K562 (cell line): ENCODE results near the gene AVPR1B. TPM values are rescaled to one million over a fixed set of nuclear protein-coding genes. Genes with fewer than 3 reads are reported as not detected.

Experiments
- ATAC-seq: fragments of 200-7000 bp; cut with Tn5 transposase; 3 replicates; pipeline ENCODE4 v1.9.1; 2020; ENCODE audit warnings: moderate library complexity
- BruUV-seq: library from RNA; stranded (reverse); fragments of 400-500 nt; replicated peaks from 2 replicates; lab custom pipeline; 2021; lab: Mats Ljungman, UMichigan
- CTCF ChIA-PET: fragments of 300-600 bp; formaldehyde crosslinking; extraction: SDS; loops from one replicate; lab custom pipeline; 2021; ENCODE audit warnings: low intra/inter-chr PET ratio; lab: Yijun Ruan, JAX
- POLR2A ChIA-PET: fragments of 300-600, 350-650 bp; sonication (Branson Sonifier 250); formaldehyde crosslinking; extraction: SDS; loops from one replicate; lab custom pipeline; 2021; ENCODE audit warnings: antibody characterized with exemption, inconsistent platforms; lab: Yijun Ruan, JAX
- DNase-seq, 4 experiments: peaks; one replicate each; pipeline versions ENCODE4 v3.0.0 to v3.0.0-alpha.2; 2011 to 2018; ENCODE audit warnings: low spot score in 3 of 4, mixed read lengths in 3 of 4; ENCODE audit errors: extremely low read depth in 1 of 4
- FAIRE-seq: peaks from 2 replicates; lab custom pipeline; 2011; peaks lifted over from hg19 to GRCh38; lab: Jason Lieb, UNC
- H2AFZ ChIP-seq: 2 replicates; pipeline ENCODE4 v1.6.0; 2011; ENCODE audit warnings: low read depth, low read length, control low read depth, inconsistent platforms
- H3K27ac ChIP-seq: fragments of 200-600 bp; 3 replicates; pipeline ENCODE4 v1.8.0; 2011; ENCODE audit warnings: low read depth, mild to moderate bottlenecking, control low read depth, inconsistent platforms, low read length, moderate library complexity, mixed read lengths; ENCODE audit errors: extremely low read depth
- H3K27me3 ChIP-seq, 2 experiments: fragments of 300-600 bp in 1 of 2; 2 replicates in 1 of 2; 3 replicates in 1 of 2; pipeline versions ENCODE4 v1.6.0 to v1.8.0; 2011; ENCODE audit warnings: inconsistent platforms in 2 of 2, low read length in 2 of 2, mild to moderate bottlenecking in 1 of 2, mixed read lengths in 1 of 2, moderate library complexity in 1 of 2; ENCODE audit not compliant: control insufficient read depth in 2 of 2, insufficient read depth in 2 of 2
- H3K36me3 ChIP-seq: fragments of 300-600 bp; 3 replicates; pipeline ENCODE4 v1.8.0; 2011; ENCODE audit warnings: mild to moderate bottlenecking, low read length, inconsistent platforms; ENCODE audit not compliant: control insufficient read depth, insufficient read depth
- H3K4me1 ChIP-seq, 2 experiments: fragments of 200-600 bp in 1 of 2; replicated peaks in 1 of 2; 2 replicates in 1 of 2; 3 replicates in 1 of 2; pipeline versions ENCODE4 v1.5.1 to v1.8.0; 2011; ENCODE audit warnings: inconsistent platforms in 2 of 2, low read length in 2 of 2, mild to moderate bottlenecking in 1 of 2, mixed read lengths in 1 of 2, moderate library complexity in 1 of 2; ENCODE audit not compliant: control insufficient read depth in 2 of 2, insufficient read depth in 2 of 2
- H3K4me2 ChIP-seq: 2 replicates; pipeline ENCODE4 v1.6.1; 2011; ENCODE audit warnings: low read length, control low read depth, inconsistent platforms, mixed read lengths; ENCODE audit not compliant: insufficient read depth
- H3K4me3 ChIP-seq: fragments of 200-600 bp; sonication (generic), shearing (Covaris generic); 2 replicates; pipeline ENCODE4 v1.5.1; 2016; ENCODE audit warnings: control low read depth, inconsistent platforms
- H3K79me2 ChIP-seq: fragments of 200-600 bp; 3 replicates; pipeline ENCODE4 v1.8.0; 2011; ENCODE audit warnings: low read length, inconsistent platforms; ENCODE audit not compliant: control insufficient read depth, insufficient read depth
- H3K9ac ChIP-seq, 2 experiments: 2 replicates each; pipeline versions ENCODE4 v1.6.0 to v1.6.1; 2011; ENCODE audit warnings: low read depth in 2 of 2, low read length in 2 of 2, control low read depth in 1 of 2, inconsistent platforms in 1 of 2, mild to moderate bottlenecking in 1 of 2, mixed read lengths in 1 of 2; ENCODE audit not compliant: insufficient read depth in 1 of 2
- H3K9me1 ChIP-seq: one replicate; pipeline ENCODE4 v1.6.0; 2011; ENCODE audit warnings: inconsistent platforms, mild to moderate bottlenecking, low read length, moderate library complexity; ENCODE audit not compliant: control insufficient read depth, insufficient read depth
- H3K9me3 ChIP-seq: replicated peaks from 2 replicates; pipeline ENCODE4 v1.5.1; 2011; ENCODE audit warnings: low read depth, low read length, inconsistent platforms; ENCODE audit not compliant: control insufficient read depth, insufficient read depth
- H4K20me1 ChIP-seq: replicated peaks from 2 replicates; pipeline ENCODE4 v1.6.1; 2011; ENCODE audit warnings: low read length, inconsistent platforms, mixed read lengths; ENCODE audit not compliant: control insufficient read depth, insufficient read depth
- MAZ ChIP-seq, 2 experiments: fragments of 450-650 bp in 1 of 2; sonication (generic) in 1 of 2; formaldehyde crosslinking; IDR thresholded peaks in 1 of 2; conservative IDR thresholded peaks in 1 of 2; 2 replicates each; pipeline versions ENCODE4 v1.4.0 to v1.5.0; 2020; ENCODE audit warnings: mild to moderate bottlenecking in 1 of 2, missing genetic modification reagents in 1 of 2
- MXI1 ChIP-seq: IDR thresholded peaks from 2 replicates; pipeline ENCODE4 v1.6.1; 2011; ENCODE audit warnings: low read depth, mild to moderate bottlenecking, improper control_type of control experiment, low read length
- NFIC ChIP-seq: fragments of 450-650 bp; IDR thresholded peaks from 2 replicates; pipeline ENCODE4 v1.6.1; 2017; ENCODE audit warnings: mild to moderate bottlenecking, inconsistent platforms
- VEZF1 ChIP-seq: fragments of 200-800 bp; sonication (Bioruptor generic); IDR thresholded peaks from 2 replicates; pipeline ENCODE4 v1.6.1; 2017; ENCODE audit warnings: missing genetic modification characterization, missing compliant biosample characterization
- ZNF197 ChIP-seq: fragments of 200-800 bp; sonication (Bioruptor generic); IDR thresholded peaks from 2 replicates; pipeline ENCODE4 v1.6.1; 2016; ENCODE audit warnings: low read depth, missing genetic modification characterization, missing compliant biosample characterization
- ZNF318 ChIP-seq, 2 experiments: fragments of 450-650 bp; IDR thresholded peaks; 2 replicates each; pipeline ENCODE4 v1.6.1; 2016; ENCODE audit warnings: mild to moderate bottlenecking in 2 of 2, borderline replicate concordance in 1 of 2, low read depth in 1 of 2, moderate library complexity in 1 of 2
- WGBS: fragments of 100-300 bp; shearing (Covaris generic); methylation state at CpG from one replicate; pipeline ENCODE4 v1.1.6; 2016; ENCODE audit warnings: low coverage, mixed read lengths; ENCODE audit not compliant: insufficient coverage; ENCODE audit errors: missing lambda C conversion rate; 5-methylcytosine and 5-hydroxymethylcytosine counted together
- in situ Hi-C: fragments of 300-500 bp; cut with MboI; formaldehyde crosslinking; loops from 4 replicates; pipeline ENCODE4 v1.15.0; 2018; ENCODE audit warnings: inconsistent platforms, mixed read lengths
- intact Hi-C: fragments of 100-400 bp; cut with micrococcal nuclease; formaldehyde crosslinking; loops from 2 replicates; pipeline ENCODE4 v1.14.2; 2022
- polyA plus RNA-seq, 8 experiments: library from polyadenylated mRNA; depleted of rRNA in 4 of 8; stranded (reverse) in 5 of 8; unstranded in 3 of 8; fragments of >200 nt; fragmentation: Nextera tagmentation in 2 of 8; fragmentation: Illumina TruSeq in 1 of 8; extraction: Ambion mirVana in 2 of 8; extraction: Trizol in 1 of 8; gene quantifications; 2 replicates each; pipeline versions ENCODE4 v1.2.1 to v1.2.3, GENCODE V29; 2011 to 2014; ENCODE audit warnings: inconsistent platforms in 1 of 8, missing spikeins in 1 of 8
- total RNA-seq, 7 experiments: library from RNA; depleted of rRNA in 6 of 7; stranded (reverse); fragments of >200 nt in 6 of 7; fragmentation: Illumina TruSeq in 2 of 7; extraction: Trizol in 2 of 7; gene quantifications; 2 replicates each; pipeline versions ENCODE4 v1.2.1 to v1.2.3, GENCODE V29; 2011 to 2021; ENCODE audit warnings: low replicate concordance in 1 of 7
- TF ChIP-seq, protein P1 (sequence below), 2 experiments: fragments of 150-350 bp in 1 of 2; IDR thresholded peaks; 2 replicates each; pipeline ENCODE4 v1.6.1; 2012 to 2016; ENCODE audit warnings: low read depth in 2 of 2, low read length in 2 of 2, mild to moderate bottlenecking in 1 of 2, moderate library complexity in 1 of 2

Gene AVPR1B
- total and polyA plus RNA-seq, 9 of the 15 experiments (the other 6 are each of a cell fraction or from before 2014, with no cell fraction given), result not detected

GRCh38 chr1:206074839-206075238 lies 42.3 kb downstream of the AVPR1B start:
- no TSS peak for BruUV-seq
- peaks cover 0 to 8% of the 10 kb centered on the region in 2 experiments; a peak in 2 of 5 replicates for H3K4me1 ChIP-seq
- TF ChIP-seq VEZF1 (CRISPR knock-in tag) (peak; percentile 74), MAZ (CRISPR knock-in tag; conservative IDR thresholded peaks at IDR 0.05 in 1 of 2, IDR thresholded peaks at IDR 0.05 in 1 of 2) (peak; percentile 32 to 39; a peak in 2 of 4 replicates), NFIC (peak; percentile 78), ZNF197 (CRISPR knock-in tag) (peak; percentile 89), ZNF318 (IDR thresholded peaks at IDR 0.05; ENCODE audit: borderline replicate concordance in 1 of 2, low read depth in 1 of 2) (0 out of 4 replicates have a peak, but pooled peaks of 1 of the 2 experiments have one; percentile 83), MXI1 (peak; percentile 56; the same call in 1 of the 2 replicates)
- TF ChIP-seq, protein P1, sequence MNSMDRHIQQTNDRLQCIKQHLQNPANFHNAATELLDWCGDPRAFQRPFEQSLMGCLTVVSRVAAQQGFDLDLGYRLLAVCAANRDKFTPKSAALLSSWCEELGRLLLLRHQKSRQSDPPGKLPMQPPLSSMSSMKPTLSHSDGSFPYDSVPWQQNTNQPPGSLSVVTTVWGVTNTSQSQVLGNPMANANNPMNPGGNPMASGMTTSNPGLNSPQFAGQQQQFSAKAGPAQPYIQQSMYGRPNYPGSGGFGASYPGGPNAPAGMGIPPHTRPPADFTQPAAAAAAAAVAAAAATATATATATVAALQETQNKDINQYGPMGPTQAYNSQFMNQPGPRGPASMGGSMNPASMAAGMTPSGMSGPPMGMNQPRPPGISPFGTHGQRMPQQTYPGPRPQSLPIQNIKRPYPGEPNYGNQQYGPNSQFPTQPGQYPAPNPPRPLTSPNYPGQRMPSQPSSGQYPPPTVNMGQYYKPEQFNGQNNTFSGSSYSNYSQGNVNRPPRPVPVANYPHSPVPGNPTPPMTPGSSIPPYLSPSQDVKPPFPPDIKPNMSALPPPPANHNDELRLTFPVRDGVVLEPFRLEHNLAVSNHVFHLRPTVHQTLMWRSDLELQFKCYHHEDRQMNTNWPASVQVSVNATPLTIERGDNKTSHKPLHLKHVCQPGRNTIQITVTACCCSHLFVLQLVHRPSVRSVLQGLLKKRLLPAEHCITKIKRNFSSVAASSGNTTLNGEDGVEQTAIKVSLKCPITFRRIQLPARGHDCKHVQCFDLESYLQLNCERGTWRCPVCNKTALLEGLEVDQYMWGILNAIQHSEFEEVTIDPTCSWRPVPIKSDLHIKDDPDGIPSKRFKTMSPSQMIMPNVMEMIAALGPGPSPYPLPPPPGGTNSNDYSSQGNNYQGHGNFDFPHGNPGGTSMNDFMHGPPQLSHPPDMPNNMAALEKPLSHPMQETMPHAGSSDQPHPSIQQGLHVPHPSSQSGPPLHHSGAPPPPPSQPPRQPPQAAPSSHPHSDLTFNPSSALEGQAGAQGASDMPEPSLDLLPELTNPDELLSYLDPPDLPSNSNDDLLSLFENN (IDR thresholded peaks at IDR 0.05; ENCODE audit: low read depth in 2 of 2, low read length in 2 of 2), result peak in 1 of 2 experiments; percentile 83; a peak in 1 of 4 replicates

More at GRCh38 chr1:206074839-206075238, 42.3 kb downstream of the AVPR1B start:
- POLR2A ChIA-PET, result interaction anchor here (0.7 to 1.9 kb wide), 2 partner anchors 17 to 260 kb away, joined by 3 to 4 read pairs; no protein-coding TSS in a partner anchor
- Histone ChIP-seq H3K9me1 (no peaks in the 10 kb centered on the region), H3K27ac (no peak overlapping the region), H3K27me3 (peaks cover 22 to 45% of the 10 kb centered on the region in 2 experiments), H3K4me3 (no peak overlapping the region), H3K4me2 (no peak overlapping the region), H3K36me3 (no peaks in the 10 kb centered on the region), H3K79me2 (no peaks in the 10 kb centered on the region), H2AFZ (no peak overlapping the region), H3K9me3 (no peaks in the 10 kb centered on the region), H4K20me1 (no peaks in the 10 kb centered on the region), H3K9ac (no peak overlapping the region)
- WGBS, result 0% methylated on average over 3 of the region's 3 CpGs
- FAIRE-seq (no peak), DNase-seq (peak; percentile 37 to 61 (median 44)), ATAC-seq (peak; percentile 92)
- intact Hi-C loops (loop anchor here (1.0 kb wide), 1 partner anchor 31 kb away; no protein-coding TSS in a partner anchor), in situ Hi-C loops (no loop called here)
- CTCF ChIA-PET, result no interaction called here
